K562 (cell line): ENCODE data around the gene ARHGAP24.

Source experiments
- ATF3 ChIP-seq, 2 experiments: fragments of 450-650 bp in 1 of 2; sonication (generic) in 1 of 2; formaldehyde crosslinking in 1 of 2; IDR thresholded peaks in 1 of 2; conservative IDR thresholded peaks in 1 of 2; 2 replicates each; pipeline versions ENCODE4 v1.6.1 to v1.8.1; 2016 to 2023; ENCODE audit warnings: mild to moderate bottlenecking in 2 of 2, moderate library complexity in 2 of 2, inconsistent platforms in 1 of 2, missing genetic modification reagents in 1 of 2
- FOXM1 ChIP-seq, 2 experiments: fragments of 450-650 bp in 1 of 2; sonication (generic) in 1 of 2; formaldehyde crosslinking in 1 of 2; IDR thresholded peaks; 2 replicates each; pipeline versions ENCODE4 v1.6.1 to v1.9.0; 2017 to 2022; ENCODE audit warnings: low read depth in 2 of 2, mild to moderate bottlenecking in 2 of 2, missing genetic modification reagents in 1 of 2, moderate library complexity in 1 of 2
- SP1 ChIP-seq: sonication (generic); formaldehyde crosslinking; IDR thresholded peaks from 2 replicates; pipeline ENCODE4 v1.8.1; 2022; ENCODE audit warnings: mild to moderate bottlenecking, missing genetic modification reagents
- TFAP4 ChIP-seq: sonication (generic); formaldehyde crosslinking; IDR thresholded peaks from 2 replicates; pipeline ENCODE4 v1.8.0; 2022; ENCODE audit warnings: missing genetic modification reagents, mild to moderate bottlenecking, moderate library complexity, borderline replicate concordance
- ZHX1 ChIP-seq: fragments of 150-350 bp; conservative IDR thresholded peaks from 2 replicates; pipeline ENCODE4 v1.6.1; 2014; ENCODE audit warnings: low read length
- ZNF12 ChIP-seq: sonication (generic); formaldehyde crosslinking; IDR thresholded peaks from 2 replicates; pipeline ENCODE4 v1.4.0; 2020; ENCODE audit warnings: mild to moderate bottlenecking, missing genetic modification reagents

- no peak for TF ChIP-seq ATF3 (IDR thresholded peaks at IDR 0.05)
- TF ChIP-seq ATF3 (CRISPR knock-in tag; conservative IDR thresholded peaks at IDR 0.05): no peak
- no peak for TF ChIP-seq FOXM1 (IDR thresholded peaks at IDR 0.05; ENCODE audit: low read depth)
- TF ChIP-seq FOXM1 (CRISPR knock-in tag; IDR thresholded peaks at IDR 0.05; ENCODE audit: low read depth): no peak
- no peak for TF ChIP-seq SP1
- no peak for TF ChIP-seq ZNF12 (CRISPR knock-in tag)
- no peak for TF ChIP-seq TFAP4
- no peak for TF ChIP-seq ZHX1
These were observed 80.3 kb downstream of the ARHGAP24 start for GRCh38 chr4:85555206-85555605.
